ENCODE measurements around the gene MAT2A. TPM values are rescaled to one million over a fixed set of nuclear protein-coding genes. Genes with fewer than 3 reads are reported as not detected.
A peak's percentile ranks its signal among the peaks of the same experiment; 100 is the strongest.

MAT2A gene
- total and polyA plus RNA-seq, 10 of the 15 experiments (the other 5 are each of a cell fraction or from before 2014, with no cell fraction given) = 97.6 to 408 (median 290) TPM

DNA sequence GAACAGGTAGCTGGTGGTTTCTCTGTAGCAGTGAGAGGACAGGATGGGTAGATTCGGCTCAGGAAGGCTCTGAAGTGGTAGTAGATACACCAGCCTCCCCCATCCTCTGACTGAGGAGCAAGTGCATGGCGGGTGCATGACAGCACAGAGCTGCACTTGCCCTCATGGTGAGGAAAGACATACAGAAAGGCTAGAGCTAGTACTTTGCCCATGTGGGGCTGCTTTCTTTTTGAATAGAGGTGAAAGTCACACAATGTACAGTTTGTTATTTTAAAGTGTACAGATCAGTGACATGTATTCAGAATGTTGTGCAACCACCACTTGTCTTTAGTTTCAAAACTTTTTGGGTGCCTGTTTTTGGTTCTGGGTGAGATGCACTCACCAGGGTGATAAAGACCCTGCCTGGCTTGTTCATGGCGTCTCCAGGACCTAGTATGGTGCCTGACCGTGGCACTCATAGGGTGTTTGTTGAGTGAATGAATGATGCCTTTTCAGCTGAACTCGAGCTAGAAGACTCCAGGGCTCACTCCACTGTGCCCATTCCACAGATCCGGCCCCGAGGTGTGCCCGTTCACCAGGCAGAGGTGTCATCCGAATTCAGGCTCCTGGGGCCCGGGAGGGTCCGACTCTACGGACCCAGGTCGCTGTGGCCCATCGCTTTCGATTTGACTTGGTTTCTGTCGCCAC, 44.8 kb downstream of the MAT2A start:
- POLR2A ChIA-PET = interaction anchor here (1.3 kb wide), 1 partner anchor 12 kb away, joined by 9 read pairs; the partner anchor contains the start of gene RNF181
- Histone ChIP-seq H3K9ac (ENCODE audit: control insufficient read depth, insufficient read depth, low read length) (peak overlapping the region; percentile 56), H4K20me1 (ENCODE audit: control insufficient read depth, insufficient read depth) (no peaks in the 10 kb centered on the region), H3K9me3 (replicated peaks; ENCODE audit: control insufficient read depth, insufficient read depth, low read length) (no peaks in the 10 kb centered on the region), H3K4me3 (peak overlapping the region; percentile 72; the same call in 1 of the 2 replicates), H3K27me3 (replicated peaks in 1 of 2; ENCODE audit: control insufficient read depth in 2 of 2, insufficient read depth in 2 of 2, low read length in 1 of 2) (no peaks in the 10 kb centered on the region), H3K4me1 (ENCODE audit: control insufficient read depth, insufficient read depth, low read length) (peaks cover 33% of the 10 kb centered on the region), H3K79me2 (ENCODE audit: control insufficient read depth, insufficient read depth, low read length) (peaks cover 13% of the 10 kb centered on the region), H3K4me2 (ENCODE audit: control insufficient read depth, insufficient read depth) (peak overlapping the region; percentile 97), H3K27ac (ENCODE audit: control insufficient read depth, insufficient read depth) (peak overlapping the region; percentile 64), H2AFZ (ENCODE audit: control insufficient read depth, low read depth, low read length) (peak overlapping the region; percentile 64), H3K36me3 (ENCODE audit: control insufficient read depth in 2 of 2, insufficient read depth in 2 of 2, low read length in 1 of 2) (peaks cover 0 to 6% of the 10 kb centered on the region in 2 experiments; a peak in 2 of 4 replicates)
- no peak for DNase-seq (ENCODE audit: low read depth, low spot score)
- CTCF ChIA-PET = interaction anchor here (0.9 kb wide), 1 partner anchor 123 kb away, joined by 3 read pairs; no protein-coding TSS in a partner anchor
- SMC1A ChIA-PET (ENCODE audit: uncharacterized antibody, unreplicated experiment) = interaction anchor here (1.3 to 1.4 kb wide), 2 partner anchors 12 to 14 kb away, joined by 6 read pairs; partner anchors contain the start of gene RNF181
- FAIRE-seq = no peak
- no TSS peak for BruUV-seq (replicated peaks)
- intact Hi-C loops (cut with micrococcal nuclease; ENCODE audit: unreplicated experiment) = no loop called here
- RAD21 ChIA-PET (ENCODE audit: unreplicated experiment) = no interaction called here
- TF ChIP-seq TCF7 (IDR thresholded peaks at IDR 0.05; ENCODE audit: borderline replicate concordance) (no peak), RUNX3 (IDR thresholded peaks at IDR 0.05; ENCODE audit: low read length) (peak; percentile 27; the same call in 1 of the 2 replicates), IRF4 (IDR thresholded peaks at IDR 0.05; ENCODE audit: low read depth, low read length) (peak; percentile 69), JUNB (IDR thresholded peaks at IDR 0.05) (no peak), ZNF274 (IDR thresholded peaks at IDR 0.05; ENCODE audit: insufficient read depth, insufficient read length) (no peak), DPF2 (IDR thresholded peaks at IDR 0.05) (0 out of 2 replicates have a peak, but pooled peaks have one; percentile 42), TARDBP (IDR thresholded peaks at IDR 0.05; ENCODE audit: borderline replicate concordance) (no peak), ETV6 (conservative IDR thresholded peaks at IDR 0.05 in 1 of 2, IDR thresholded peaks at IDR 0.05 in 1 of 2; ENCODE audit: borderline replicate concordance in 1 of 2, low read depth in 1 of 2) (0 out of 4 replicates have a peak, but pooled peaks of 1 of the 2 experiments have one; percentile 36), CREM (IDR thresholded peaks at IDR 0.05; ENCODE audit: low read depth) (0 out of 2 replicates have a peak, but pooled peaks have one; percentile 37)
- TF ChIP-seq, protein P1, sequence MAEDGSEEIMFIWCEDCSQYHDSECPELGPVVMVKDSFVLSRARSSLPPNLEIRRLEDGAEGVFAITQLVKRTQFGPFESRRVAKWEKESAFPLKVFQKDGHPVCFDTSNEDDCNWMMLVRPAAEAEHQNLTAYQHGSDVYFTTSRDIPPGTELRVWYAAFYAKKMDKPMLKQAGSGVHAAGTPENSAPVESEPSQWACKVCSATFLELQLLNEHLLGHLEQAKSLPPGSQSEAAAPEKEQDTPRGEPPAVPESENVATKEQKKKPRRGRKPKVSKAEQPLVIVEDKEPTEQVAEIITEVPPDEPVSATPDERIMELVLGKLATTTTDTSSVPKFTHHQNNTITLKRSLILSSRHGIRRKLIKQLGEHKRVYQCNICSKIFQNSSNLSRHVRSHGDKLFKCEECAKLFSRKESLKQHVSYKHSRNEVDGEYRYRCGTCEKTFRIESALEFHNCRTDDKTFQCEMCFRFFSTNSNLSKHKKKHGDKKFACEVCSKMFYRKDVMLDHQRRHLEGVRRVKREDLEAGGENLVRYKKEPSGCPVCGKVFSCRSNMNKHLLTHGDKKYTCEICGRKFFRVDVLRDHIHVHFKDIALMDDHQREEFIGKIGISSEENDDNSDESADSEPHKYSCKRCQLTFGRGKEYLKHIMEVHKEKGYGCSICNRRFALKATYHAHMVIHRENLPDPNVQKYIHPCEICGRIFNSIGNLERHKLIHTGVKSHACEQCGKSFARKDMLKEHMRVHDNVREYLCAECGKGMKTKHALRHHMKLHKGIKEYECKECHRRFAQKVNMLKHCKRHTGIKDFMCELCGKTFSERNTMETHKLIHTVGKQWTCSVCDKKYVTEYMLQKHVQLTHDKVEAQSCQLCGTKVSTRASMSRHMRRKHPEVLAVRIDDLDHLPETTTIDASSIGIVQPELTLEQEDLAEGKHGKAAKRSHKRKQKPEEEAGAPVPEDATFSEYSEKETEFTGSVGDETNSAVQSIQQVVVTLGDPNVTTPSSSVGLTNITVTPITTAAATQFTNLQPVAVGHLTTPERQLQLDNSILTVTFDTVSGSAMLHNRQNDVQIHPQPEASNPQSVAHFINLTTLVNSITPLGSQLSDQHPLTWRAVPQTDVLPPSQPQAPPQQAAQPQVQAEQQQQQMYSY (CRISPR knock-in tag; IDR thresholded peaks at IDR 0.05) = no peak
- TF ChIP-seq, protein P2, sequence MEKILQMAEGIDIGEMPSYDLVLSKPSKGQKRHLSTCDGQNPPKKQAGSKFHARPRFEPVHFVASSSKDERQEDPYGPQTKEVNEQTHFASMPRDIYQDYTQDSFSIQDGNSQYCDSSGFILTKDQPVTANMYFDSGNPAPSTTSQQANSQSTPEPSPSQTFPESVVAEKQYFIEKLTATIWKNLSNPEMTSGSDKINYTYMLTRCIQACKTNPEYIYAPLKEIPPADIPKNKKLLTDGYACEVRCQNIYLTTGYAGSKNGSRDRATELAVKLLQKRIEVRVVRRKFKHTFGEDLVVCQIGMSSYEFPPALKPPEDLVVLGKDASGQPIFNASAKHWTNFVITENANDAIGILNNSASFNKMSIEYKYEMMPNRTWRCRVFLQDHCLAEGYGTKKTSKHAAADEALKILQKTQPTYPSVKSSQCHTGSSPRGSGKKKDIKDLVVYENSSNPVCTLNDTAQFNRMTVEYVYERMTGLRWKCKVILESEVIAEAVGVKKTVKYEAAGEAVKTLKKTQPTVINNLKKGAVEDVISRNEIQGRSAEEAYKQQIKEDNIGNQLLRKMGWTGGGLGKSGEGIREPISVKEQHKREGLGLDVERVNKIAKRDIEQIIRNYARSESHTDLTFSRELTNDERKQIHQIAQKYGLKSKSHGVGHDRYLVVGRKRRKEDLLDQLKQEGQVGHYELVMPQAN (conservative IDR thresholded peaks at IDR 0.05) = no peak
- ATAC-seq = no peak; the same call in 2 of the 3 replicates
- 17% methylated on average over 10 of the region's 16 CpGs for WGBS (ENCODE audit: insufficient coverage, insufficient replicate concordance, low lambda C conversion rate, missing lambda C conversion rate)
- in situ Hi-C loops (cut with MboI) = no loop called here
